H1 (cell line): ENCODE results near the gene SNX32. TPM values are rescaled to one million over a fixed set of nuclear protein-coding genes. Genes with fewer than 3 reads are reported as not detected.

Experiments used
- CTCF ChIA-PET: fragments of 300-600 bp; sonication (Branson Sonifier 250); formaldehyde crosslinking; loops from one replicate; lab custom pipeline; 2021; ENCODE audit not compliant: partially characterized antibody; lab: Charles Lee
- POLR2A ChIA-PET: fragments of 300-600 bp; sonication (Branson Sonifier 250); formaldehyde crosslinking; loops from one replicate; lab custom pipeline; 2021; ENCODE audit warnings: inconsistent platforms; ENCODE audit not compliant: partially characterized antibody; lab: Charles Lee
- DNase-seq, 2 experiments: peaks; one replicate each; pipeline versions ENCODE4 v3.0.0 to v3.0.0-alpha.2; 2010 to 2022; ENCODE audit warnings: low spot score in 2 of 2, low read depth in 1 of 2, mixed read lengths in 1 of 2
- FAIRE-seq: peaks from 2 replicates; lab custom pipeline; 2011; peaks lifted over from hg19 to GRCh38; lab: Jason Lieb, UNC
- H2AFZ ChIP-seq: 2 replicates; pipeline ENCODE4 v1.8.1; 2012; ENCODE audit warnings: low read length, inconsistent platforms
- H2AK5ac ChIP-seq: 2 replicates; pipeline ENCODE4 v1.6.1; 2013; ENCODE audit warnings: low read depth, low read length
- H2BK120ac ChIP-seq: replicated peaks from 2 replicates; pipeline ENCODE3; 2013; ENCODE audit warnings: low read depth, low read length, inconsistent platforms
- H2BK12ac ChIP-seq: 2 replicates; pipeline ENCODE4 v1.6.1; 2013; ENCODE audit warnings: low read depth, low read length
- H2BK15ac ChIP-seq: 2 replicates; pipeline ENCODE4 v1.6.1; 2013; ENCODE audit warnings: low read length
- H2BK20ac ChIP-seq: 2 replicates; pipeline ENCODE4 v1.6.1; 2013; ENCODE audit warnings: low read length
- H2BK5ac ChIP-seq: 2 replicates; pipeline ENCODE4 v1.6.1; 2013; ENCODE audit warnings: low read depth, low read length
- H3K14ac ChIP-seq: 2 replicates; pipeline ENCODE4 v1.6.1; 2013; ENCODE audit warnings: inconsistent platforms; ENCODE audit not compliant: insufficient read length
- H3K18ac ChIP-seq: 2 replicates; pipeline ENCODE4 v1.6.1; 2013; ENCODE audit warnings: low read length; ENCODE audit errors: extremely low read depth
- H3K23ac ChIP-seq: 2 replicates; pipeline ENCODE4 v1.6.1; 2013; ENCODE audit warnings: inconsistent platforms; ENCODE audit not compliant: insufficient read length
- H3K23me2 ChIP-seq: 2 replicates; pipeline ENCODE4 v1.6.1; 2013; ENCODE audit warnings: low read depth, low read length
- H3K27ac ChIP-seq: 2 replicates; pipeline ENCODE4 v1.6.1; 2011; ENCODE audit warnings: low read depth, low read length, inconsistent platforms
- H3K27me3 ChIP-seq, 4 experiments: replicated peaks in 1 of 4; 1 replicate in 1 of 4; 2 replicates in 3 of 4; pipeline versions ENCODE4 v1.6.1 to v1.8.1; 2011 to 2013; ENCODE audit warnings: low read length in 3 of 4, mild to moderate bottlenecking in 3 of 4, inconsistent platforms in 2 of 4, mixed read lengths in 2 of 4, moderate library complexity in 1 of 4; ENCODE audit not compliant: control insufficient read depth in 3 of 4, insufficient read depth in 3 of 4; ENCODE audit errors: extremely low read depth in 1 of 4
- H3K36me3 ChIP-seq, 4 experiments: 2 replicates each; pipeline versions ENCODE4 v1.6.1 to v1.8.1; 2011 to 2013; ENCODE audit warnings: mild to moderate bottlenecking in 4 of 4, low read length in 3 of 4, moderate library complexity in 2 of 4, control low read depth in 1 of 4, inconsistent platforms in 1 of 4; ENCODE audit not compliant: insufficient read depth in 4 of 4, control insufficient read depth in 2 of 4
- H3K4ac ChIP-seq: replicated peaks from 2 replicates; pipeline ENCODE3; 2013; ENCODE audit warnings: low read length, low read depth, mixed read lengths, inconsistent platforms; ENCODE audit not compliant: insufficient read length
- H3K4me1 ChIP-seq, 4 experiments: replicated peaks in 1 of 4; 1 replicate in 1 of 4; 2 replicates in 3 of 4; pipeline versions ENCODE4 v1.6.1 to v1.8.1; 2011 to 2013; ENCODE audit warnings: low read length in 3 of 4, inconsistent platforms in 2 of 4, mixed read lengths in 1 of 4; ENCODE audit not compliant: insufficient read depth in 4 of 4, control insufficient read depth in 3 of 4
- H3K4me2 ChIP-seq, 2 experiments: 2 replicates each; pipeline versions ENCODE4 v1.6.1 to v1.8.1; 2011 to 2013; ENCODE audit warnings: low read depth in 2 of 2, low read length in 2 of 2, control low read depth in 1 of 2, inconsistent platforms in 1 of 2, mild to moderate bottlenecking in 1 of 2; ENCODE audit not compliant: insufficient read depth in 1 of 2
- H3K4me3 ChIP-seq, 4 experiments: fragments of 200-600, 300-600 bp in 1 of 4; sonication (generic), shearing (Covaris generic), sonication (Bioruptor Twin) in 1 of 4; 2 replicates each; pipeline versions ENCODE4 v1.5.1 to v1.8.1; 2011 to 2016; ENCODE audit warnings: low read length in 4 of 4, low read depth in 3 of 4, control low read depth in 2 of 4, inconsistent platforms in 2 of 4, mild to moderate bottlenecking in 2 of 4, mixed read lengths in 1 of 4, moderate library complexity in 1 of 4; ENCODE audit not compliant: insufficient read depth in 2 of 4; ENCODE audit errors: extremely low read depth in 1 of 4
- H3K56ac ChIP-seq: replicated peaks from 2 replicates; pipeline ENCODE3; 2013; ENCODE audit warnings: low read depth, mild to moderate bottlenecking, mixed read lengths, low read length, inconsistent platforms; ENCODE audit not compliant: insufficient read length
- H3K79me1 ChIP-seq: 2 replicates; pipeline ENCODE4 v1.6.1; 2013; ENCODE audit warnings: low read depth, low read length, control low read depth
- H3K79me2 ChIP-seq, 2 experiments: 2 replicates each; pipeline versions ENCODE4 v1.6.1 to v1.8.1; 2012 to 2013; ENCODE audit warnings: low read length in 2 of 2, mild to moderate bottlenecking in 2 of 2, inconsistent platforms in 1 of 2; ENCODE audit not compliant: insufficient read depth in 2 of 2, control insufficient read depth in 1 of 2
- H3K9ac ChIP-seq, 4 experiments: replicated peaks in 1 of 4; 1 replicate in 1 of 4; 2 replicates in 3 of 4; pipeline versions ENCODE4 v1.6.1 to v1.8.1; 2011 to 2013; ENCODE audit warnings: low read depth in 3 of 4, low read length in 3 of 4, control low read depth in 2 of 4, mild to moderate bottlenecking in 2 of 4, moderate library complexity in 2 of 4, inconsistent platforms in 1 of 4; ENCODE audit errors: extremely low read depth in 1 of 4
- H3K9me3 ChIP-seq, 2 experiments: 2 replicates each; pipeline versions ENCODE4 v1.6.1 to v1.8.1; 2012 to 2013; ENCODE audit warnings: mild to moderate bottlenecking in 2 of 2, moderate library complexity in 2 of 2, control low read depth in 1 of 2, inconsistent platforms in 1 of 2, low read depth in 1 of 2, low read length in 1 of 2, mixed read lengths in 1 of 2; ENCODE audit not compliant: insufficient read depth in 2 of 2
- H4K20me1 ChIP-seq, 2 experiments: replicated peaks in 1 of 2; 2 replicates each; pipeline versions ENCODE3 to v1.8.1; 2011 to 2013; ENCODE audit warnings: inconsistent platforms in 2 of 2, low read length in 2 of 2, mild to moderate bottlenecking in 1 of 2; ENCODE audit not compliant: insufficient read depth in 2 of 2, control insufficient read depth in 1 of 2
- H4K5ac ChIP-seq: 2 replicates; pipeline ENCODE4 v1.6.1; 2013; ENCODE audit warnings: low read length, low read depth, mixed read lengths, inconsistent platforms; ENCODE audit not compliant: insufficient read length
- H4K8ac ChIP-seq: 2 replicates; pipeline ENCODE4 v1.8.0; 2013; ENCODE audit warnings: mild to moderate bottlenecking, moderate library complexity, low read length, inconsistent platforms; ENCODE audit not compliant: insufficient read depth; ENCODE audit errors: extremely low read depth
- H4K91ac ChIP-seq: replicated peaks from 2 replicates; pipeline ENCODE3; 2013; ENCODE audit warnings: low read length, mixed read lengths, inconsistent platforms; ENCODE audit not compliant: insufficient read length
- CBX5 ChIP-seq: fragments of 300-800, 300-1000 bp; sonication (generic); IDR thresholded peaks from 2 replicates; pipeline ENCODE4 v1.7.1; 2016; ENCODE audit warnings: antibody characterized with exemption, low read length, low read depth
- EZH2 ChIP-seq: fragments of 200-600 bp; sonication (generic); IDR thresholded peaks from 2 replicates; pipeline ENCODE4 v1.7.1; 2012; ENCODE audit warnings: low read depth, mild to moderate bottlenecking, moderate library complexity, low read length, inconsistent platforms; ENCODE audit not compliant: severe bottlenecking
- KDM5A ChIP-seq: fragments of 200-600 bp; IDR thresholded peaks from 2 replicates; pipeline ENCODE4 v1.7.1; 2012; ENCODE audit warnings: mild to moderate bottlenecking, low read length, inconsistent platforms, mixed read lengths
- RBBP5 ChIP-seq: IDR thresholded peaks from 2 replicates; pipeline ENCODE4 v1.7.1; 2012; ENCODE audit warnings: low read depth, mild to moderate bottlenecking, inconsistent platforms, low read length, moderate library complexity, borderline replicate concordance
- SAP30 ChIP-seq: fragments of 300-600 bp; sonication (generic); IDR thresholded peaks from 2 replicates; pipeline ENCODE4 v1.7.1; 2012; ENCODE audit warnings: low read length, moderate library complexity, mild to moderate bottlenecking, inconsistent platforms; ENCODE audit not compliant: insufficient read depth, insufficient replicate concordance
- SIN3A ChIP-seq, 2 experiments: IDR thresholded peaks in 1 of 2; conservative IDR thresholded peaks in 1 of 2; 2 replicates each; pipeline ENCODE4 v1.6.1; 2011 to 2012; ENCODE audit warnings: low read length in 2 of 2, improper control_type of control experiment in 1 of 2, low read depth in 1 of 2, mild to moderate bottlenecking in 1 of 2
- TBP ChIP-seq: IDR thresholded peaks from 2 replicates; pipeline ENCODE4 v1.6.1; 2011; ENCODE audit warnings: low read depth, low read length, improper control_type of control experiment
- TCF12 ChIP-seq: IDR thresholded peaks from 2 replicates; pipeline ENCODE4 v1.6.1; 2011; ENCODE audit warnings: low read depth, mild to moderate bottlenecking, low read length
- WGBS, 2 experiments: shearing (Covaris generic) in 1 of 2; methylation state at CpG; one replicate each; pipeline versions ENCODE4 v1.1.6 to v1.1.7; 2013 to 2015; ENCODE audit warnings: low lambda C conversion rate in 2 of 2, mixed read lengths in 2 of 2, inconsistent platforms in 1 of 2, low coverage in 1 of 2, missing lambda C conversion rate in 1 of 2; ENCODE audit not compliant: insufficient replicate concordance in 2 of 2, insufficient coverage in 1 of 2, insufficient read length in 1 of 2; ENCODE audit errors: extremely low coverage in 1 of 2, missing lambda C conversion rate in 1 of 2; 5-methylcytosine and 5-hydroxymethylcytosine counted together
- polyA plus RNA-seq, 7 experiments: library from polyadenylated mRNA; depleted of rRNA in 3 of 7; stranded (reverse) in 5 of 7; unstranded in 2 of 7; fragments of >200 nt in 5 of 7; fragments of 200-250 nt in 2 of 7; gene quantifications; 1 replicate in 5 of 7; 2 replicates in 1 of 7; 4 replicates in 1 of 7; pipeline versions ENCODE4 v1.2.1 to v1.2.3, GENCODE V29; 2011 to 2013; ENCODE audit warnings: missing spikeins in 2 of 7, mixed read lengths in 2 of 7
- total RNA-seq: library from RNA; stranded (reverse); fragmentation: NEBNext Ultra II Directional; extraction: Animal tissue kit (Norgen Biotek cat#: 25700); gene quantifications from 2 replicates; pipeline ENCODE4 v1.2.1, GENCODE V29; 2021
- TF ChIP-seq, protein P1 (sequence below): IDR thresholded peaks from 2 replicates; pipeline ENCODE4 v1.6.1; 2012; ENCODE audit warnings: low read length, inconsistent platforms

The SNX32 gene
- total and polyA plus RNA-seq, 2 of the 8 experiments (the other 6 are each of a cell fraction or from before 2014, with no cell fraction given): 0.76 to 2.2 TPM

DNA sequence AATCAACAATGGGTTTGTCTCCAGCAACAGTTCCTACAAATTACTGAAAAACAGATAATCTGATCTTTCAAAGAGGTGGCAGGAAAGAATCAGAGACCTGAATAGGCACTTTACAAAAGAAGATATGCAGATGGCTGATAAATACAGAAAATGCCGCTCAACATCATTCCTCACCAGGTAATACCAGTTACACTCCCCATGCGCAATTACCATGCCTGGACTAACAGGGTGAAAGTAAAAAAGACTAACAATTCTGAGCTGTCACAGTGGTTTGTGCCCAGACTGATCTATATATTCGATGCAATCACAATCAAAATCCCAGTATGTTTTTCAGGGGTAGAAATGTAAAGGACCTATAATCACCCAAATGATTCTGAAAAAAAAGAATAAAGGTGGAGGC lies 10.0 kb downstream of the SNX32 start:
- no peak overlapping the region for H2BK5ac ChIP-seq
- H3K79me2 ChIP-seq: no peaks in the 10 kb centered on the region
- H4K20me1 ChIP-seq: no peaks in the 10 kb centered on the region
- DNase-seq: no peak
- H3K14ac ChIP-seq: no peak overlapping the region
- H3K27me3 ChIP-seq: no peaks in the 10 kb centered on the region; a peak in 1 of 7 replicates
- ChIA-PET CTCF (interaction anchor here (0.5 to 15.2 kb wide), 9 partner anchors 8 to 137 kb away, joined by 3 to 283 read pairs (median 5); partner anchors contain the start of genes CCDC85B, CTSW, FIBP and MUS81), POLR2A (interaction anchor here (38.3 kb wide), 1 partner anchor 31 kb away, joined by 1071 read pairs; the partner anchor contains the start of genes CCDC85B, CFL1, CTSW and EFEMP2)
- no peak overlapping the region for H4K91ac ChIP-seq
- no peak overlapping the region for H3K4ac ChIP-seq
- 84% methylated on average over 3 of the region's 3 CpGs; no CpG with 5 or more reads in 1 of the 2 experiments for WGBS, 2 experiments
- H3K23ac ChIP-seq: no peak overlapping the region
- no peak overlapping the region for H3K4me3 ChIP-seq
- TF ChIP-seq KDM5A (no peak), RBBP5 (no peak), SIN3A (conservative IDR thresholded peaks at IDR 0.05 in 1 of 2, IDR thresholded peaks at IDR 0.05 in 1 of 2; ENCODE audit: low read depth in 1 of 2, low read length in 2 of 2) (no peak), TCF12 (no peak), SAP30 (no peak), TBP (no peak), CBX5 (no peak), EZH2 (no peak)
- TF ChIP-seq, protein P1, sequence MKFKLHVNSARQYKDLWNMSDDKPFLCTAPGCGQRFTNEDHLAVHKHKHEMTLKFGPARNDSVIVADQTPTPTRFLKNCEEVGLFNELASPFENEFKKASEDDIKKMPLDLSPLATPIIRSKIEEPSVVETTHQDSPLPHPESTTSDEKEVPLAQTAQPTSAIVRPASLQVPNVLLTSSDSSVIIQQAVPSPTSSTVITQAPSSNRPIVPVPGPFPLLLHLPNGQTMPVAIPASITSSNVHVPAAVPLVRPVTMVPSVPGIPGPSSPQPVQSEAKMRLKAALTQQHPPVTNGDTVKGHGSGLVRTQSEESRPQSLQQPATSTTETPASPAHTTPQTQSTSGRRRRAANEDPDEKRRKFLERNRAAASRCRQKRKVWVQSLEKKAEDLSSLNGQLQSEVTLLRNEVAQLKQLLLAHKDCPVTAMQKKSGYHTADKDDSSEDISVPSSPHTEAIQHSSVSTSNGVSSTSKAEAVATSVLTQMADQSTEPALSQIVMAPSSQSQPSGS: no peak
- TF ChIP-seq, all 59 proteins: peak for 0
- no peak overlapping the region for H2BK15ac ChIP-seq
- no peaks in the 10 kb centered on the region for H3K9me3 ChIP-seq
- H4K8ac ChIP-seq: no peak overlapping the region
- H3K18ac ChIP-seq: no peak overlapping the region
- no peak overlapping the region for H4K5ac ChIP-seq
- H3K4me2 ChIP-seq: no peak overlapping the region
- no peaks in the 10 kb centered on the region for H3K36me3 ChIP-seq
- H3K23me2 ChIP-seq: no peaks in the 10 kb centered on the region
- no peak overlapping the region for H2AK5ac ChIP-seq
- H3K9ac ChIP-seq: no peak overlapping the region
- no peak overlapping the region for H2BK20ac ChIP-seq
- no peak for FAIRE-seq
- H3K27ac ChIP-seq: no peak overlapping the region
- H3K56ac ChIP-seq: no peak overlapping the region
- H3K4me1 ChIP-seq: no peaks in the 10 kb centered on the region
- H3K79me1 ChIP-seq: no peaks in the 10 kb centered on the region
- H2BK120ac ChIP-seq: no peak overlapping the region
- no peak overlapping the region for H2AFZ ChIP-seq
- no peak overlapping the region for H2BK12ac ChIP-seq
